ENCODE data around the gene CRB3.
"Not testable (repeated sequence)": the region's sequence is repeated elsewhere in the genome, so short reads cannot be mapped to it uniquely, and the experiment has no call there.

CRB3 gene

GRCh38 chr19:6491802-6492592 lies 27.9 kb downstream of the CRB3 start:
- DNase-seq (ENCODE audit: low read depth) = no peak

GRCh38 chr19:6494438-6495036 lies 30.5 kb downstream of the CRB3 start:
- DNase-seq (ENCODE audit: low read depth) = no peak

GRCh38 chr19:6495947-6496346 lies 31.9 kb downstream of the CRB3 start:
- DNase-seq (ENCODE audit: low read depth) = no peak

- DNase-seq (ENCODE audit: low read depth) = no peak
Measured at GRCh38 chr19:6498294-6499036, 34.4 kb downstream of the CRB3 start.

- no peak for DNase-seq (ENCODE audit: low read depth)
Measured at GRCh38 chr19:6499052-6499790, 35.1 kb downstream of the CRB3 start.

- no peak for DNase-seq (ENCODE audit: low read depth)
Measured at GRCh38 chr19:6500837-6501739, 37.0 kb downstream of the CRB3 start.

GRCh38 chr19:6501740-6502648 lies 37.9 kb downstream of the CRB3 start, which contains the start of gene TUBB4A:
TSS of gene TUBB4A (minus strand) at chr19:6502309. CDS start at chr19:6502212, 97 bp downstream.
- DNase-seq (ENCODE audit: low read depth) = peak; percentile 47

GRCh38 chr19:6503407-6504201 lies 39.5 kb downstream of the CRB3 start:
- no peak for DNase-seq (ENCODE audit: low read depth)

GRCh38 chr19:6508028-6508771 lies 44.1 kb downstream of the CRB3 start:
- not testable (repeated sequence) for DNase-seq (ENCODE audit: low read depth)

GRCh38 chr19:6509118-6509971 lies 45.3 kb downstream of the CRB3 start:
- DNase-seq (ENCODE audit: low read depth) = no peak

- no peak for DNase-seq (ENCODE audit: low read depth)
Measured at GRCh38 chr19:6510618-6511017, 46.5 kb downstream of the CRB3 start.

GRCh38 chr19:6514089-6514488 lies 50.0 kb downstream of the CRB3 start:
- DNase-seq (ENCODE audit: low read depth) = no peak

GRCh38 chr19:6514926-6515544 lies 51.0 kb downstream of the CRB3 start:
- no peak for DNase-seq (ENCODE audit: low read depth)

- peak; percentile 71 for DNase-seq (ENCODE audit: low read depth)
Measured at GRCh38 chr19:6516018-6516658, 52.1 kb downstream of the CRB3 start.
